Tibial nerve (tissue), 4 donors: ENCODE measurements around the gene SLTM.

Source experiments
- CTCF ChIP-seq, 5 experiments: fragments of 200-600 bp in 3 of 5; fragments of 450-650 bp in 2 of 5; sonication (generic) in 3 of 5; IDR thresholded peaks; one replicate each; pipeline ENCODE4 v1.5.1; 2016 to 2019; ENCODE audit warnings: antibody characterized with exemption in 5 of 5, mild to moderate bottlenecking in 3 of 5, moderate library complexity in 2 of 5
- EP300 ChIP-seq, 2 donors: sonication (generic); formaldehyde crosslinking; IDR thresholded peaks; one replicate each; pipeline ENCODE4 v1.6.1; 2017; ENCODE audit warnings: antibody characterized with exemption in 2 of 2, mild to moderate bottlenecking in 1 of 2
- POLR2A ChIP-seq, 2 donors: fragments of 450-650 bp; IDR thresholded peaks; one replicate each; pipeline ENCODE4 v1.6.1; 2017; ENCODE audit warnings: antibody characterized with exemption in 2 of 2, mild to moderate bottlenecking in 2 of 2, moderate library complexity in 2 of 2

- TF ChIP-seq CTCF (IDR thresholded peaks at IDR 0.05) (no peak), POLR2A (IDR thresholded peaks at IDR 0.05) (no peak), EP300 (IDR thresholded peaks at IDR 0.05) (no peak)
Observed at GRCh38 chr15:58947179-58947578, 13.7 kb upstream of the SLTM start.
